ENCODE results near the gene NEMP2. TPM values are rescaled to one million over a fixed set of nuclear protein-coding genes. Genes with fewer than 3 reads are reported as not detected.

The NEMP2 gene
- polyA plus RNA-seq, 3 donors: 12.1 to 15.3 (median 13.5) TPM

- DNase-seq (ENCODE audit: low read depth in 3 of 3, low spot score in 2 of 3): no peak
Observed at GRCh38 chr2:190561094-190561493, 26.6 kb upstream of the NEMP2 start.

- DNase-seq (ENCODE audit: low read depth in 3 of 3, low spot score in 2 of 3): no peak
Observed at GRCh38 chr2:190554357-190555006, 20.0 kb upstream of the NEMP2 start.

- DNase-seq (ENCODE audit: low read depth in 3 of 3, low spot score in 2 of 3): no peak
Observed at GRCh38 chr2:190553254-190553653, 18.7 kb upstream of the NEMP2 start.

- DNase-seq (ENCODE audit: low read depth in 3 of 3, low spot score in 2 of 3): no peak
Observed at GRCh38 chr2:190551928-190552327, 17.4 kb upstream of the NEMP2 start.

GRCh38 chr2:190550137-190550536, 15.6 kb upstream of the NEMP2 start:
- DNase-seq (ENCODE audit: low read depth in 3 of 3, low spot score in 2 of 3): no peak

GRCh38 chr2:190547886-190548285, 13.4 kb upstream of the NEMP2 start:
- no peak for DNase-seq (ENCODE audit: low read depth in 3 of 3, low spot score in 2 of 3)

GRCh38 chr2:190546734-190547133, 12.2 kb upstream of the NEMP2 start:
- no peak for DNase-seq (ENCODE audit: low read depth in 3 of 3, low spot score in 2 of 3)

- DNase-seq (ENCODE audit: low read depth in 3 of 3, low spot score in 2 of 3): no peak
Observed at GRCh38 chr2:190545555-190546385, 11.2 kb upstream of the NEMP2 start.

GRCh38 chr2:190545093-190545492, 10.6 kb upstream of the NEMP2 start:
- DNase-seq (ENCODE audit: low read depth in 3 of 3, low spot score in 2 of 3): no peak

- no peak for DNase-seq (ENCODE audit: low read depth in 3 of 3, low spot score in 2 of 3)
Observed at GRCh38 chr2:190540048-190540447, 5.5 kb upstream of the NEMP2 start.

- no peak for DNase-seq (ENCODE audit: low read depth in 3 of 3, low spot score in 2 of 3)
Observed at GRCh38 chr2:190538201-190538600, 3.7 kb upstream of the NEMP2 start.

GRCh38 chr2:190537765-190538164, 3.2 kb upstream of the NEMP2 start:
- DNase-seq (ENCODE audit: low read depth in 3 of 3, low spot score in 2 of 3): no peak

- DNase-seq (ENCODE audit: low read depth in 3 of 3, low spot score in 2 of 3): no peak
Observed at GRCh38 chr2:190535586-190535985, 1.1 kb upstream of the NEMP2 start.

GRCh38 chr2:190535121-190535439, 558 bp upstream of the NEMP2 start:
- DNase-seq (ENCODE audit: low read depth in 3 of 3, low spot score in 2 of 3): no peak

GRCh38 chr2:190533968-190534309, 583 bp downstream of the NEMP2 start:
- DNase-seq (ENCODE audit: low read depth in 3 of 3, low spot score in 2 of 3): no peak

- DNase-seq (ENCODE audit: low read depth in 3 of 3, low spot score in 2 of 3): no peak
Observed at GRCh38 chr2:190533175-190533967, 1.2 kb downstream of the NEMP2 start.

GRCh38 chr2:190532581-190532980, 1.9 kb downstream of the NEMP2 start:
- no peak for DNase-seq (ENCODE audit: low read depth in 3 of 3, low spot score in 2 of 3)

GRCh38 chr2:190530248-190530900, 4.1 kb downstream of the NEMP2 start:
- no peak for DNase-seq (ENCODE audit: low read depth in 3 of 3, low spot score in 2 of 3)

- no peak for DNase-seq (ENCODE audit: low read depth in 3 of 3, low spot score in 2 of 3)
Observed at GRCh38 chr2:190529486-190530247, 4.9 kb downstream of the NEMP2 start.

GRCh38 chr2:190528521-190529001, 6.0 kb downstream of the NEMP2 start:
- no peak for DNase-seq (ENCODE audit: low read depth in 3 of 3, low spot score in 2 of 3)
